GM19328 (cell line): Measurements from ENCODE around the gene PA2G4.
"Not testable (repeated sequence)": the region's sequence is repeated elsewhere in the genome, so short reads cannot be mapped to it uniquely, and the experiment has no call there.

Experiments
- ATAC-seq: cut with Tn5 transposase; IDR thresholded peaks from one replicate; pipeline ENCODE4 v1.9.1; 2021; ENCODE audit warnings: mild to moderate bottlenecking, moderate library complexity; ENCODE audit not compliant: unreplicated experiment

PA2G4 gene

DNA sequence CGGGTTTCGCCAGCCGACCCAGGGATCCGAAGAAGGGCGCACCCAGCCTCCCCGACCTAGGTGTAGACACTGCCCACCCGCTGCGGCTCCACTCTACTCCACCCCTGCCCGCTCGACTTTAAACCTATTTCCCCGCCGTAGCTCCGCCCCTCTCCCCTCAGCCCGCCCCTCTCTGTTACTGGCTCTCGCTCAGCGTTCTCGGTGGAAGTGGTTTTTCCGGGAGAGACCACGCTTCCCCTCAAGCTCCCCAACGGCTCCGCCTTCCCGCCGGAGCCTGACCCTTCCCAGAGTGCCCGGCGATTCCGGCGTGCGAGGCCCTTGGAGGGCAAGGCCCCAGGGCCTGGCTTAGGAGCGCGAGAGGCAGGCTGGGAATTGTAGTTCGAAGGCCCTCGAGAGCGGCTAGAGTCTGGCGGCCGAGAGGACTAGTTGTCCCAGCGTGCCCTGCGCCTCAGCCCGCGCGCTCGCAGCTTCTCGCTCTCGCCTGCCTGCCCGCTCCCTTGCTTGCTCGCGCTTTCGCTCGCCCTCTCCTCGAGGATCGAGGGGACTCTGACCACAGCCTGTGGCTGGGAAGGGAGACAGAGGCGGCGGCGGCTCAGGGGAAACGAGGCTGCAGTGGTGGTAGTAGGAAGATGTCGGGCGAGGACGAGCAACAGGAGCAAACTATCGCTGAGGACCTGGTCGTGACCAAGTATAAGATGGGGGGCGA is at the start of gene PA2G4:
Gene PA2G4, plus strand, starts transcription at position 451 of the 706 bp plus-strand sequence. Its CDS starts 179 bp downstream, at position 630.
- ATAC-seq = peak; percentile 93

- ATAC-seq = not testable (repeated sequence)
Observed at GRCh38 chr12:56059964-56060363, 44.4 kb upstream of the PA2G4 start.

- ATAC-seq = no peak
Observed at GRCh38 chr12:56061982-56062381, 42.4 kb upstream of the PA2G4 start.

GRCh38 chr12:56062996-56063395 is 41.4 kb upstream of the PA2G4 start:
- ATAC-seq = no peak

GRCh38 chr12:56071648-56072047 is 32.7 kb upstream of the PA2G4 start:
- ATAC-seq = no peak

DNA sequence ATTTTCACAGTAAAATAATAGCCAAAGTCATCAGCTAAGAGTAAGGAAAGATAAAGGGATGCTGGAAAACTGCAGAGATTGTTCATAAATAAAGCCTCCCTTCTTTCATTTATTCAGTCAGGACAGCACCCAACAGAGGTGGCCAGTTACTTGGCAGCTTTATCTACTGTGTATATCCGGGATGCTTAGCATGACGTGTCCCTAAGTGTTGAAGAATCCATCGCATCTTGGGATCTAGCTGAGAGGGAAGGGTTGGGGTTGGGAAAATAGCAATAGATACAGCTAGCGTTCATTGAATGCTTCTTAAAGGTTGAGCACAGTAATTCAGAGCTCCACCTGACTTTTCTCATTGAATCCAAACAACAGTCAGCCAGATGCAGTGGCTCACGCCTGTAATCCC is 30.0 kb upstream of the PA2G4 start:
- no peak for ATAC-seq

DNA sequence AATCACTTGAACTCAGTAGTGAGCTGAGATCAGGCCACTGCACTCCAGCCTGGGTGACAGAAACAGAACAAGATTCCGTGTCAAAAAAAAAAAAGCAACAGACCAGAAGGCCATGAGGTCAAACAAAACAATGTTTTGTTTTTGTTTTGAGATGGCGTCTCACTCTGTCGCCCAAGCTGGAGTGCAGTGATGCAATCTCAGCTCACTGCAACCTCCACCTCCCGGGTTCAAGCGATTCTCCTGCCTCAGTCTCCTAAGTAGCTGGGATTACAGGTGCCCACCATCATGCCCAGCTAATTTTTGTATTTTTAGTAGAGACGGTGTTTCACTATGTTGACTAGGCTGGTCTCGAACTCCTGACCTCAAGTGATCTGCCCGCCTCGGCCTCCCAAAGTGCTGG is 26.4 kb upstream of the PA2G4 start:
- not testable (repeated sequence) for ATAC-seq

GRCh38 chr12:56078427-56078826 is 25.9 kb upstream of the PA2G4 start:
- no peak for ATAC-seq

DNA sequence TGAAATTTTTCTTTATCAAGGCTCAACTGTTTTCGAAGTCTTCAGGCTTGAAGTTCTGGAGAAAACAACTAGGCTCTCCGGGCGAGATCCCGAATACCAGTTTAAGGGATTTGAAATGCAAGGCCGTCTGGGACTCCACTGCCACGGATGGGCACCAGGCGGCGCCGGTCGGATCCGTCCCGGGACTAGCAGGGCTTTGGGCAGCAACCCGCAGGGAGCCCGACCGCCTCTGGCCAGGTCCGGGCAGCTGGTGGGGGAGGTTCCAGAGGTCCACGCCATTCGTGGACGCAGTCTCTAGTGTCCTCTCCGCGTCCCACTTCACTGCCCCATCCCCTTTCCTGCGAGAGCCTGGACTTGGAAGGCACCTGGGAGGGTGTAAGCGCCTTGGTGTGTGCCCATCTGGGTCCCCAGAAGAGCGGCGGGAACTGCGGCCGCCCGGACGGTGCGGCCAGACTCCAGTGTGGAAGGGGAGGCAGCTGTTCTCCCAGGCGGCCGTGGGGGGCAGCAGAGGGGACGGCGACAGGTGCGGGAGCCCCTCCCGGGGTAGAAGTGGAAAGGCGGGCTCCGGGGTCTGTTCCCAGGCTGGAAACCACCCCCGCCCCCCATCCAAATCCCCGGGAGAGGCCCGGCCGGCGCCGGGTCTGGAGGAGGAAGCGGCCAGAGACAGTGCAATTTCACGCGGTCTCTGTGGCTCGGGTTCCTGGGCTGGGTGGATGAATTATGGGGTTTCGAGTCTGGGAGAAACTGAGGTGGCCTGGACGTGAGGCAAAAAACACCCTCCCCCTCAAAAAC is 25.2 kb upstream of the PA2G4 start:
- ATAC-seq = peak; percentile 46

- no peak for ATAC-seq
Observed at GRCh38 chr12:56079723-56080555, 24.4 kb upstream of the PA2G4 start, which contains the start of gene ERBB3. Gene ERBB3 (plus strand): TSS chr12:56080165. CDS start chr12:56080301, 136 bp downstream.

DNA sequence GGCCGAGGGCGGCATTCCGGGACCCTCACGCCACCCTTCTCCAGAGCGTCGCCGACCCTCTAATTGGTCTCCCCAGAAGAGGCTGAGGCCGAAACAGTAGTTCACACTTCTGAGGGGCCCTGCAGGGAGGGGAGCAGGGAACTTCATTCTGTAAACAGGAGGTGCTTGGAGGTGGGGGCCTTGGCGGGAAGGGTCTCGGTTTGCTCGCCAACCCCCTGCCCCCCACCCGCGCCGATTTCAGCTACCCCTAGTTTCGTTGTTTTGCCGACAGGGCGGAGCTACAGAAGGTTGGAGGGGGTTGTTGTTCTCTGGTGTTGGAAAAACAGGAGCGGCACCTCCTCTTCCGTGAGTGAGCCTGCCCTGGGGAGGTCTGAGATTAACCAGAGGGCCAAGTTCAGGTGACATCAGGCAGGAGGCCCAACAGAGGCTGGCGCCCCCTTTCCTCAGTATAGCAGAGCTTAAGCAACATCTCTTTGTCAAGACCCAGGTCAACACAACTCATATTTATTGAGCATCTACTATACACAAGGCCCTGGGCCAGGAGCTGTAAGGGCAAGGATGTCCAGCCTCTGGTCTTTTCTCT is 23.7 kb upstream of the PA2G4 start:
- ATAC-seq = no peak

GRCh38 chr12:56081393-56082347 is 22.7 kb upstream of the PA2G4 start:
- no peak for ATAC-seq

DNA sequence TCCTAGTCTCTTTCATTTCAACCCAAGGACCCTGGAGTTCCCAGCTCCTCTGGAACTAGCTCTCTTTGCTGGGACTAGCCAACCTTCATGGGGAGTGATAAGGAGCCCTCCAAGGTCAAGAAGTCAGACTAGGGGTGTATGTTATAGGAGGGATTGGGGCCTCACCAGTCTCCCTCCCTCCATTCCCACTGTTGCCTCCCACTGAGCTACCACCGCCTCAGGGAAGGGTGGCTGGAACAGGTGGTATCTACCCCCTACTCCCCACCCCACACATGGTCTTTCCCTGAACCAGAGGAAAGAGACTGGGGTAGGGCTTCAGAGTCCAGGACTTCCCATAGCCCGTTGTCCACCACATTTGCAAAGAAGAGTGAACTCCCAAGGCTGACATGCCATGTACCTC is 22.0 kb upstream of the PA2G4 start:
- ATAC-seq = no peak

GRCh38 chr12:56082967-56083366 is 21.4 kb upstream of the PA2G4 start:
- no peak for ATAC-seq

- ATAC-seq = no peak
Observed at GRCh38 chr12:56084958-56085543, 19.3 kb upstream of the PA2G4 start.

DNA sequence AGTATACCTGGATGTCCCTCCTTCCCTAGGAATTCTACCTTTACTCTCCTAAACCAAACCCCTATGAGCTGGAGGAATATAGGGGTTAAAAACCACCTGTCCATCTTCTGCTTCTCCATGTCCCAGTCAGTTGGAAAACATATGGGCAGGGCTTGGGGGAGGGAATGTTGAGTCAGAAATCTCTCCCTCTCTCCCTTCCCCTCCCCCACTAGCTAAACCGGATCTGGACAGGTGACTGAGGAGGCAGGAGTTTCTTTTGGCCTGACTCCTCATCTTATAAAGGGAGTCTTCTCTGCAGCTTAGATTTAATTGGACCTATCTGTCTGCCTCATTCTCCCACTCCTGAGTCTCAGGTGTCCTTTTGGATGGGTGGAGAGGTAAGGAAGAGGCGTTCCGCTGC is 18.3 kb upstream of the PA2G4 start:
- ATAC-seq = no peak

- ATAC-seq = no peak
Observed at GRCh38 chr12:56086608-56087007, 17.8 kb upstream of the PA2G4 start.

- ATAC-seq = no peak
Observed at GRCh38 chr12:56087220-56087619, 17.1 kb upstream of the PA2G4 start.

DNA sequence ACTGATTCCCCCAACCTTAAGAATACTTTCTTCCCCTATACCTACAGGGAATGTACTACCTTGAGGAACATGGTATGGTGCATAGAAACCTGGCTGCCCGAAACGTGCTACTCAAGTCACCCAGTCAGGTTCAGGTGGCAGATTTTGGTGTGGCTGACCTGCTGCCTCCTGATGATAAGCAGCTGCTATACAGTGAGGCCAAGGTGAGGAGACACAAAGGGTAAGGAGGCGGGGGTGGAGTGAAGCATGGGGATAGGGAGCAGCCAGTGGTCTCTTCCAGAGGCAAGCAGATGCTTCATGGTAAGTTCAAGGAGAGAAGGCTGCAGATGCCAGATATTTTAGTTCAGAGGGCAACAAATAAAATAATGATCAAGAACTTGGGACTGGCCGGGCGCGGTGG is 6.6 kb upstream of the PA2G4 start:
- no peak for ATAC-seq
